Bronchial epithelial cell (primary cell): ENCODE data around the gene CD274. TPM values are rescaled to one million over a fixed set of nuclear protein-coding genes. Genes with fewer than 3 reads are reported as not detected.
A peak's percentile ranks its signal among the peaks of the same experiment; 100 is the strongest.

Experiments used
- DNase-seq: peaks from one replicate; pipeline ENCODE4 v3.0.0-alpha.2; 2010; ENCODE audit warnings: low read depth
- FAIRE-seq: peaks from 2 replicates; lab custom pipeline; 2011; peaks lifted over from hg19 to GRCh38; lab: Jason Lieb, UNC
- H3K27me3 ChIP-seq: 2 replicates; pipeline ENCODE4 v1.5.1; 2011; ENCODE audit warnings: low read length; ENCODE audit not compliant: control insufficient read depth, insufficient read depth
- H3K36me3 ChIP-seq: 2 replicates; pipeline ENCODE4 v1.5.1; 2011; ENCODE audit warnings: low read length; ENCODE audit not compliant: control insufficient read depth, insufficient read depth
- H3K4me3 ChIP-seq: 2 replicates; pipeline ENCODE4 v1.5.1; 2011; ENCODE audit warnings: mild to moderate bottlenecking, low read depth, low read length, control low read depth
- total RNA-seq: library from RNA; depleted of rRNA; stranded (reverse); fragments of >200 nt; gene quantifications from 2 replicates; pipeline ENCODE4 v1.2.1, GENCODE V29; 2014
- TF ChIP-seq, protein P1 (sequence below): IDR thresholded peaks from 2 replicates; pipeline ENCODE4 v1.5.1; 2011; ENCODE audit warnings: mild to moderate bottlenecking, moderate library complexity, low read length, control low read depth, inconsistent platforms; ENCODE audit not compliant: insufficient read depth, severe bottlenecking

The CD274 gene
- total RNA-seq, 1 donor from 2014 or later = 5.3 TPM

DNA sequence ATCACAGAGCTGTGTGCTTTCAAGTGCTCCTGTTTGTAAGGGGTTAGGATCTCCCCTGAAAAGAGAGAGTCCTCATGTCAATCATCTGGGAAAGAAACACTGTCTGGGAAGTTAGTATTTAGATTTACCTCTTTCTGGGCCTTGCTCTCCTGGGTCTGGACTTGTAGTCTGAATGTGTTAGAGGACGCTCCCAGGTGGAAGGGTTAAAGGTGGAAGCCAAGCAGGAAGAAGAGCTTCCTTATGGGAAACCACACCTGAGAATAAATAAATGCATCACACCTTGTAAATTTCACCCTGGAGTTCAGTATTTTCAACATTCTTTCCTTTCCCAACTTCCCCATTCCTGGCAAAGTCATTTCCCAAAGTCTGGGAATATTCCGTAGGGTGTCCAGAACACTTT is 13.9 kb upstream of the CD274 start:
- no peak for FAIRE-seq

DNA sequence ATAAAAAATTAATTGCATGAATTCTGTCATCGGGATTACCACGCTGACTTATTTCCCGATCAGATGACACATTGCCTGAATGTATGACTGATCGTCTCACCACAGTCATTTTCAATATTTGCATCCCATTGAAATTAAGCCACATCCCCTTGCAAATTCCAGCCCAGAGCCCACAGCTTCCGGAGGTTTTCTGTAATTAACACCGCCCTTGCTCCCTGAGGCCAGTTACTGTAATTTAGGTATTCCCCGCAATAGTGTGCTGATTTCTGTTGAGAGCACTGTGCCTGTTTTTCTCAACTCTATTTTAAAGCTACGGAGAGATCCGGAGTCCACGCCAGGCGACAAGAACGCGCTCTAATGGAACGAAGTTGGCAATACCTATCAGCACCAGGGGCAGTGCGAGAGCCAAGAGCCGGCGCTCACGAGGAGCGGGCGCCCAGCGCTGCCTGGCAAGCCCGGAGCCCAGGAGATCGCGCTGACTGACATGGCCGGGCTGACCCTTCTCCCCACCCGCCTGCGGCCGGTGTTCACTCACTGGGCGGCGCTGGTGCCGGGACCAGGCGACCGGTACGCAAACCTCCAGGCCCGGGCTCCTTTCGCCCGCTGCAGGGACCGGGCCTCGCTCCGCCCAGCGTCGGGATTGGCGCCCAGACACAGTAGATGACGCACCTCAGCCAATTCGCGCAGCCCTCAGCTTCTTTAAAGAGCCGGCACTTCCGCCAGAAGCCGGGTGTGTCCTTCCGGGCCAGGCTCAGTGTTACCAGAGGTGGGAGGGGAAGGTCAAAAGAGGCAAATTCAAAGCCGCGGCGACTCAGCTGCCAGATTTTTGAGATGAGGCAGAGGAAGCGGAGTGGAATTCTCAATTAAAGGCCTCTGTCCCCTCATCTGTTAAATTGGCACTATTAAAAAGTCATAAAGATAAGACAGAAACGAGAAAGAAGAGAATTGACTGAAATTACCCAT is 12.8 kb upstream of the CD274 start, which contains the start of gene PLGRKT:
Gene PLGRKT, minus strand, starts transcription at position 672 of the 963 bp plus-strand sequence. CDS start 5,948 bp downstream, outside the sequence.
- TF ChIP-seq, protein P1, sequence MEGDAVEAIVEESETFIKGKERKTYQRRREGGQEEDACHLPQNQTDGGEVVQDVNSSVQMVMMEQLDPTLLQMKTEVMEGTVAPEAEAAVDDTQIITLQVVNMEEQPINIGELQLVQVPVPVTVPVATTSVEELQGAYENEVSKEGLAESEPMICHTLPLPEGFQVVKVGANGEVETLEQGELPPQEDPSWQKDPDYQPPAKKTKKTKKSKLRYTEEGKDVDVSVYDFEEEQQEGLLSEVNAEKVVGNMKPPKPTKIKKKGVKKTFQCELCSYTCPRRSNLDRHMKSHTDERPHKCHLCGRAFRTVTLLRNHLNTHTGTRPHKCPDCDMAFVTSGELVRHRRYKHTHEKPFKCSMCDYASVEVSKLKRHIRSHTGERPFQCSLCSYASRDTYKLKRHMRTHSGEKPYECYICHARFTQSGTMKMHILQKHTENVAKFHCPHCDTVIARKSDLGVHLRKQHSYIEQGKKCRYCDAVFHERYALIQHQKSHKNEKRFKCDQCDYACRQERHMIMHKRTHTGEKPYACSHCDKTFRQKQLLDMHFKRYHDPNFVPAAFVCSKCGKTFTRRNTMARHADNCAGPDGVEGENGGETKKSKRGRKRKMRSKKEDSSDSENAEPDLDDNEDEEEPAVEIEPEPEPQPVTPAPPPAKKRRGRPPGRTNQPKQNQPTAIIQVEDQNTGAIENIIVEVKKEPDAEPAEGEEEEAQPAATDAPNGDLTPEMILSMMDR = peak; percentile 35
- H3K4me3 ChIP-seq = peak within 1 kb of the TSS; percentile 78
- no peaks in the 10 kb centered on the region for H3K36me3 ChIP-seq
- DNase-seq = peak; percentile 89
- H3K27me3 ChIP-seq = no peaks in the 10 kb centered on the region
- no peak for FAIRE-seq

More for the DNA sequence above, 13.9 kb upstream of the CD274 start:
- DNase-seq = no peak
- Histone ChIP-seq H3K4me3 (no peak overlapping the region), H3K36me3 (no peaks in the 10 kb centered on the region), H3K27me3 (no peaks in the 10 kb centered on the region)
- TF ChIP-seq, protein P1 = no peak

DNA sequence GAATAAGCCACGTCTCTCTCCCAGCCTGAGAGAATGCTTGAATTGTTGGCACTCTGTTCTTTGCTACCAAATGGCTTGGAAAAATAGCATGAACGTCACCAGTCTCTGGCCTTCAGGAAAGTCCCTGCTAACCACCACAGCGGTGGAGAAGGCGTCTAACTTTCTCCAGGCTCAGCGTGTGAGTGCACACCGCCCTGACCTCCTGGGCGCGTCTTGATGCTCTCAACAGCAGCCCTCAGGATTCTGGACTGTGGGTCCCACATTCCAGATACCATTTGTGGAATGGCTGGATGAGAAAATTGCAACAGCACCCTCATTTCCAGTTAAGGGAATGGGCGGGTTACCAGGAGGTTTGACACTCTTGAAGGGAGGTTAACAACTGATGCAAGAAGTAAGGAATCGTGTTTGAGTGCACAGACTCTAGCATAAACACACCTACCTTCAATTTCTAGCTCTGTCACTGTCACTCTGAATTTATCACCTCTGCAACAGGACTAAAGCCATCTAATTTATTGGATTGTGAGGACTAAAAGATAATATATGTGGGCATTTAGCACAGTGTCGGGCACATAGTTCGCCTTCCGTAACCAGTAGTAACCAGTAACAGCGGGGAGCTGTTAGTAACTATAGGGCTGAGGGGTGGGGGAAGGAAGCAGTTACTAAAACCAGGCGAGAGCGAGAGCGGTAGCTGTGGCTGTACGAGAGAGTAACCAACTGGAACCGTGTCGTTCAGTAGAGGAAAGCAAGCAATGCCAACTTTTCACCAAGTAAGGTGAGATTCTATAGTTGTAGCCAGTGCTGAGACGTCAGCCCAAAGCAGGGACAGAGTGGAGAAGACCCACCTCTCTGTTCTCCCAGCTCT is 11.8 kb upstream of the CD274 start:
- TF ChIP-seq, protein P1 = no peak
- DNase-seq = peak; percentile 31
- H3K36me3 ChIP-seq = no peaks in the 10 kb centered on the region

DNA sequence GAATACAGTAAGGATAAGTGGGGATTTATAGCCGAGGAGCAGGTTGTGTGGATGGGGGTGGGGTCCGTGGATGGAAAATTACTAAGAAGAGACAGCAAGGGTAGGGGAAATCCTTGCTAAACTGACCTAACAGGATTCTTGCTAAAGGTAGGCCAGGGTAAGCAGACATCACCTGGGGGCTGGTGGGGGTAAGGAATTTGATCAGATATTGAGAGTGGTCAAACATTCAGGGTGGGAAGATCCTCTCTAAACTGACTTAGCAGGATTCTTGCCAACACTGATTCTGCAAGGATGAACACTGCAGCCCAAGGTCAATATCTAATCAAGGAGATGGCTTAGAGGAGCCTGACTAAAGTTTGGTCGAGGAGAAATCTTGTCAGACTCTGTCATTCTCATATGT is 9.9 kb upstream of the CD274 start:
- no peaks in the 10 kb centered on the region for H3K36me3 ChIP-seq
- no peaks in the 10 kb centered on the region for H3K27me3 ChIP-seq
- TF ChIP-seq, protein P1 = no peak
- FAIRE-seq (no peak), DNase-seq (no peak)
- no peak overlapping the region for H3K4me3 ChIP-seq

More for the DNA sequence above, 11.8 kb upstream of the CD274 start:
- H3K27me3 ChIP-seq = no peaks in the 10 kb centered on the region
- peak overlapping the region; percentile 78 for H3K4me3 ChIP-seq
- FAIRE-seq = no peak

DNA sequence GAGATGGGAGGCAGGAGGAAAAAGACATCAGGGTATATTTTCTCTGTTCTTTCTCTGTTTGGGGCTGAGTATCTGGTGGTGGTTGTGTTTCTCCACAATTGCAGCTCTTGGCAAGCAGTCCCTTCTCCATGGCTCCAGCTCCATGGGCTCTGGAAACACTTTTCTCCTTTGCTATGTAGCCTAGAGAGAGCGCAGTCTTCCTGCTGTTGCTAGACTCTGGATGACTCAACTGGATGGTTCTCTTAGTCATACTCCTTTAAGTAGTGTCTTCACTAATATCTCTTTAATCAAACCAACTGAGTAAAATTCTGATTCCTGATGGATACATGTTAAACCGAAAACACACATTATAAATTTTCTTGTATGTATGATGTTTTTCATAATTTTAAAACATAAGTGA is 9.3 kb upstream of the CD274 start:
- no peak overlapping the region for H3K4me3 ChIP-seq
- TF ChIP-seq, protein P1 = no peak
- FAIRE-seq = no peak
- peak; percentile 82 for DNase-seq
- no peaks in the 10 kb centered on the region for H3K36me3 ChIP-seq
- H3K27me3 ChIP-seq = no peaks in the 10 kb centered on the region
